Measurements from ENCODE around the gene MISP3. TPM values are rescaled to one million over a fixed set of nuclear protein-coding genes. Genes with fewer than 3 reads are reported as not detected.

MISP3 gene
- total and polyA plus RNA-seq, 2 experiments from 2014 or later, result 1.9 to 2.4 TPM

- no peak overlapping the region for H3K4me3 Mint-ChIP-seq
- TF ChIP-seq NANOG (IDR thresholded peaks at IDR 0.05; ENCODE audit: borderline replicate concordance), result no peak
- no peak for TF ChIP-seq CTCF (conservative IDR thresholded peaks at IDR 0.05; ENCODE audit: low read depth in 2 of 2)
- TF ChIP-seq ZNF462 (CRISPR knock-in tag; IDR thresholded peaks at IDR 0.05), result no peak
- TF ChIP-seq STAT1 (IDR thresholded peaks at IDR 0.05; ENCODE audit: unreplicated experiment), result no peak
- TF ChIP-seq CREB1 (CRISPR knock-in tag; IDR thresholded peaks at IDR 0.05; ENCODE audit: low read depth), result no peak
- TF ChIP-seq EZH2 (IDR thresholded peaks at IDR 0.05; ENCODE audit: low read depth, unreplicated experiment), result no peak
- TF ChIP-seq REST (IDR thresholded peaks at IDR 0.05; ENCODE audit: unreplicated experiment), result no peak
- TF ChIP-seq ZNF331 (CRISPR knock-in tag; IDR thresholded peaks at IDR 0.05; ENCODE audit: low read depth), result no peak
- TF ChIP-seq ZNF114 (CRISPR knock-in tag; IDR thresholded peaks at IDR 0.05), result no peak
- TF ChIP-seq ETS1 (IDR thresholded peaks at IDR 0.05), result no peak
- TF ChIP-seq JUNB (IDR thresholded peaks at IDR 0.05; ENCODE audit: unreplicated experiment), result no peak
- TF ChIP-seq EZH2phosphoT487 (IDR thresholded peaks at IDR 0.05; ENCODE audit: unreplicated experiment), result no peak
- no peak for TF ChIP-seq POLR2AphosphoS5 (IDR thresholded peaks at IDR 0.05; ENCODE audit: low read depth)
- H3K36me3 Mint-ChIP-seq (ENCODE audit: low read depth), result peaks cover 3% of the 10 kb centered on the region; the same call in 1 of the 3 replicates
- peaks cover 14% of the 10 kb centered on the region for H3K27me3 Mint-ChIP-seq (ENCODE audit: insufficient read depth, low read depth, poor library complexity)
- no peak for DNase-seq (ENCODE audit: low spot score)
- Histone ChIP-seq H2AFZ (no peak overlapping the region), H4K20me1 (replicated peaks; ENCODE audit: insufficient read depth) (peaks cover 11% of the 10 kb centered on the region), H3K9me2 (ENCODE audit: insufficient read depth) (no peaks in the 10 kb centered on the region), H3K27me3 (ENCODE audit: insufficient read depth) (no peaks in the 10 kb centered on the region), H3K4me1 (ENCODE audit: insufficient read depth) (peaks cover 51% of the 10 kb centered on the region), H3K79me2 (replicated peaks; ENCODE audit: insufficient read depth) (peaks cover 17% of the 10 kb centered on the region), H3K4me2 (no peak overlapping the region), H3K4me3 (no peak overlapping the region), H3F3A (replicated peaks; ENCODE audit: low read depth) (peaks cover 23% of the 10 kb centered on the region), H3K27ac (ENCODE audit: low read depth) (no peak overlapping the region), H3K36me3 (ENCODE audit: insufficient read depth) (no peaks in the 10 kb centered on the region)
- H3K9me3 Mint-ChIP-seq, result no peaks in the 10 kb centered on the region; the same call in 2 of the 3 replicates
- no peak for ATAC-seq
- H3K27ac Mint-ChIP-seq, result no peak overlapping the region
- peaks cover 46% of the 10 kb centered on the region for H3K4me1 Mint-ChIP-seq
Measured at GRCh38 chr19:14114439-14114838, 41.9 kb downstream of the MISP3 start.

Measured in GM23338 (cell line).